ENCODE measurements around the gene RGS19.

Gene RGS19

GRCh38 chr20:64031822-64032314, 47.5 kb downstream of the RGS19 start:
- TF ChIP-seq CTCF (IDR thresholded peaks at IDR 0.05; ENCODE audit: insufficient read depth, missing control alignments) = no peak
- no peak for FAIRE-seq

GRCh38 chr20:64030371-64031134, 48.8 kb downstream of the RGS19 start:
- TF ChIP-seq CTCF (IDR thresholded peaks at IDR 0.05; ENCODE audit: insufficient read depth, missing control alignments) = no peak
- FAIRE-seq (no peak), DNase-seq (ENCODE audit: insufficient read length, low spot score) (no peak)

More at GRCh38 chr20:64031822-64032314, 47.5 kb downstream of the RGS19 start:
- DNase-seq (ENCODE audit: insufficient read length, low spot score) = no peak

- no peak for TF ChIP-seq CTCF (IDR thresholded peaks at IDR 0.05; ENCODE audit: insufficient read depth, missing control alignments)
- DNase-seq (ENCODE audit: insufficient read length, low spot score) = no peak
- no peak for FAIRE-seq
Measured at GRCh38 chr20:64029293-64030117, 49.8 kb downstream of the RGS19 start.

GRCh38 chr20:64027981-64028685, 51.2 kb downstream of the RGS19 start:
- no peak for FAIRE-seq
- TF ChIP-seq CTCF (IDR thresholded peaks at IDR 0.05; ENCODE audit: insufficient read depth, missing control alignments) = no peak
- DNase-seq (ENCODE audit: insufficient read length, low spot score) = no peak

- DNase-seq (ENCODE audit: insufficient read length, low spot score) (no peak), FAIRE-seq (no peak)
- no peak for TF ChIP-seq CTCF (IDR thresholded peaks at IDR 0.05; ENCODE audit: insufficient read depth, missing control alignments)
Measured at GRCh38 chr20:64025826-64026412, 53.4 kb downstream of the RGS19 start.

GRCh38 chr20:64025101-64025825, 54.1 kb downstream of the RGS19 start:
- TF ChIP-seq CTCF (IDR thresholded peaks at IDR 0.05; ENCODE audit: insufficient read depth, missing control alignments) = no peak
- FAIRE-seq = no peak
- DNase-seq (ENCODE audit: insufficient read length, low spot score) = no peak

All from D721Med (cell line).